NK-92 treated with Interleukin-12 subunit alpha and Interleukin-12 subunit beta, amount 100 ng/mL, for 24 hours (cell line): ENCODE results near the gene CEP192.

Experiments used
- DNase-seq: peaks from one replicate; lab custom pipeline; 2025; lab: John Stamatoyannopoulos, UW

CEP192 gene

GRCh38 chr18:13138420-13139139 lies 147.4 kb downstream of the CEP192 start:
- DNase-seq = no peak

GRCh38 chr18:13139885-13140450 lies 148.8 kb downstream of the CEP192 start:
- no peak for DNase-seq

GRCh38 chr18:13141209-13141608 lies 150.0 kb downstream of the CEP192 start:
- DNase-seq = no peak

GRCh38 chr18:13145636-13146190 lies 154.6 kb downstream of the CEP192 start:
- no peak for DNase-seq

GRCh38 chr18:13147130-13147529 lies 156.0 kb downstream of the CEP192 start:
- DNase-seq = no peak

- no peak for DNase-seq
Measured at GRCh38 chr18:13151656-13152055, 160.5 kb downstream of the CEP192 start.

- DNase-seq = no peak
Measured at GRCh38 chr18:13158428-13158827, 167.3 kb downstream of the CEP192 start.

GRCh38 chr18:13159579-13159978 lies 168.4 kb downstream of the CEP192 start:
- no peak for DNase-seq

- no peak for DNase-seq
Measured at GRCh38 chr18:13161276-13161899, 170.2 kb downstream of the CEP192 start.

GRCh38 chr18:13163167-13163927 lies 172.2 kb downstream of the CEP192 start:
- no peak for DNase-seq

- no peak for DNase-seq
Measured at GRCh38 chr18:13164406-13164805, 173.2 kb downstream of the CEP192 start.

- no peak for DNase-seq
Measured at GRCh38 chr18:13165636-13166423, 174.7 kb downstream of the CEP192 start.

- no peak for DNase-seq
Measured at GRCh38 chr18:13173578-13174145, 182.5 kb downstream of the CEP192 start.
